AG09319 (cell line): ENCODE data around the gene TMPRSS5.

Experiments
- DNase-seq: peaks from one replicate; pipeline ENCODE4 v3.0.0-alpha.2; 2010; ENCODE audit warnings: low read depth; ENCODE audit errors: extremely low read depth
- TF ChIP-seq, protein P1 (sequence below): IDR thresholded peaks from 2 replicates; pipeline ENCODE4 v1.5.1; 2011; ENCODE audit warnings: low read depth, mild to moderate bottlenecking, inconsistent platforms, low read length, moderate library complexity

The TMPRSS5 gene

GRCh38 chr11:113684496-113684895, 21.6 kb downstream of the TMPRSS5 start:
- TF ChIP-seq, protein P1, sequence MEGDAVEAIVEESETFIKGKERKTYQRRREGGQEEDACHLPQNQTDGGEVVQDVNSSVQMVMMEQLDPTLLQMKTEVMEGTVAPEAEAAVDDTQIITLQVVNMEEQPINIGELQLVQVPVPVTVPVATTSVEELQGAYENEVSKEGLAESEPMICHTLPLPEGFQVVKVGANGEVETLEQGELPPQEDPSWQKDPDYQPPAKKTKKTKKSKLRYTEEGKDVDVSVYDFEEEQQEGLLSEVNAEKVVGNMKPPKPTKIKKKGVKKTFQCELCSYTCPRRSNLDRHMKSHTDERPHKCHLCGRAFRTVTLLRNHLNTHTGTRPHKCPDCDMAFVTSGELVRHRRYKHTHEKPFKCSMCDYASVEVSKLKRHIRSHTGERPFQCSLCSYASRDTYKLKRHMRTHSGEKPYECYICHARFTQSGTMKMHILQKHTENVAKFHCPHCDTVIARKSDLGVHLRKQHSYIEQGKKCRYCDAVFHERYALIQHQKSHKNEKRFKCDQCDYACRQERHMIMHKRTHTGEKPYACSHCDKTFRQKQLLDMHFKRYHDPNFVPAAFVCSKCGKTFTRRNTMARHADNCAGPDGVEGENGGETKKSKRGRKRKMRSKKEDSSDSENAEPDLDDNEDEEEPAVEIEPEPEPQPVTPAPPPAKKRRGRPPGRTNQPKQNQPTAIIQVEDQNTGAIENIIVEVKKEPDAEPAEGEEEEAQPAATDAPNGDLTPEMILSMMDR: no peak

GRCh38 chr11:113683481-113684046, 22.5 kb downstream of the TMPRSS5 start:
- no peak for DNase-seq
- TF ChIP-seq, protein P1: no peak

More at GRCh38 chr11:113684496-113684895, 21.6 kb downstream of the TMPRSS5 start:
- DNase-seq: no peak

DNA sequence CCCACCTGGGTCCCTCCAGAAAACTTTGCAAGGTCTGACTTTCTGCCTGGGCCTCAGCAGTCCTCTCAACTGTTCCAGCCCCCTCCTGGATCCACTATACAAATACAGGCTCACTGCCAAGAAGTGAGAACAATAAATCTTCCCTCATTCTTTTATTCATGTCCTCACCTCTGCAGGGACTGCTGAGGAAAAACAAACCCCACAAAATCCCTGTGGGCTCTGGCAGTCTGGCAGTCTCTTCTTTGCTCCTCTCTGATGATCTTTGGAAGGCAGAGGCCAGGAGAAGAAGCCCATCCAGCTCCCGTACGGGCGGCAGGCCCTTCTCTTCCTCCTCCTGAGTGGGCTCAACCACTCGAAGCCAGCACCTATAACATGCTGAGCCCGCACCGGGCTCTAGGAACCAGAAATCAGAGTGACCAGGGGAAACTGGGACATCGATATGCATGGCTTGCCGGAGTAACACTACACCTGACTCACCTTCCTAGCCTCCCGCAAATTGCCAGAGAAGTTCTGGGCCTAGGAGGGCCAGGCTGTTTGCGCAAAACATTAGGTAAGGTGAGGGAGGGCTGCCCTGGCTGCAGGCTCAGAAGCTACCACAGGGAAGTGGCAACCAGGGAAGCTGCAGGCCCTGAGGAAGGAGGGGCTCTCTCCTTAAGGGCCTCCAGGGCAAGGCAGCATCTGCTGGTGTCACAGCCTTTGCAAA, 24.2 kb downstream of the TMPRSS5 start:
- DNase-seq: no peak

DNA sequence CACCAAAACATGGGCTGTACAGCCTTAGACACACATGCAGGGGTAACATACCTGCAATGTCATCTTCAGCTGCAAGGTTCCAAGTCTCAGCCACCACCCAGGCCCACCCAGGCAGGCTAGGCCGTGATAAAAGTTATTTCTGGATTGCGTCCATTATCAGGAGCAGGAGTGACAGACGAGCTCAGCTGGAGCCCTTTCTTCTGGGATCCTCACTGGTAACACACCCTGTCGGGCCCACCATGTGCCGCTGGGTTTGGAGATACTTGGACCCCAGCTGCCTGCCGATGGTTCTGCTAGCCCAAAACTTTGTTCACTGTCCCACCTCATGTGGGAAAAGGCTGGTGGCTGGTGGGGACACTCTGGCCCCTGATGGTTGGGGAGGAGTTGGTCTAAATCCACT, 24.8 kb downstream of the TMPRSS5 start:
- TF ChIP-seq, protein P1: no peak
- no peak for DNase-seq

More for the DNA sequence above, 24.2 kb downstream of the TMPRSS5 start:
- TF ChIP-seq, protein P1: no peak

- DNase-seq: no peak
- TF ChIP-seq, protein P1: no peak
These were observed 28.4 kb downstream of the TMPRSS5 start for GRCh38 chr11:113677685-113678084.

- no peak for DNase-seq
- TF ChIP-seq, protein P1: no peak
These were observed 30.5 kb downstream of the TMPRSS5 start for GRCh38 chr11:113675565-113675964.

GRCh38 chr11:113675003-113675561, 31.0 kb downstream of the TMPRSS5 start:
- no peak for DNase-seq
- TF ChIP-seq, protein P1: no peak
